Muscle of leg (tissue), 11 donors: ENCODE results near the gene SNAI1. TPM values are rescaled to one million over a fixed set of nuclear protein-coding genes. Genes with fewer than 3 reads are reported as not detected.
"Not testable (repeated sequence)": the region's sequence is repeated elsewhere in the genome, so short reads cannot be mapped to it uniquely, and the experiment has no call there.

Experiments
- DNase-seq: peaks from one replicate; pipeline ENCODE4 v3.0.0; 2013
- H3K27ac ChIP-seq: one replicate; pipeline ENCODE4 v1.5.1; 2013; ENCODE audit warnings: mild to moderate bottlenecking, low read length, control low read depth
- H3K27me3 ChIP-seq: one replicate; pipeline ENCODE4 v1.6.1; 2013; ENCODE audit warnings: low read length; ENCODE audit not compliant: control insufficient read depth, insufficient read depth
- H3K36me3 ChIP-seq: one replicate; pipeline ENCODE4 v1.6.1; 2013; ENCODE audit warnings: low read length; ENCODE audit not compliant: control insufficient read depth, insufficient read depth
- H3K4me1 ChIP-seq: one replicate; pipeline ENCODE4 v1.6.1; 2013; ENCODE audit warnings: low read length; ENCODE audit not compliant: control insufficient read depth, insufficient read depth
- H3K4me3 ChIP-seq: one replicate; pipeline ENCODE4 v1.5.1; 2013; ENCODE audit warnings: low read length, control low read depth
- H3K9me3 ChIP-seq: replicated peaks from 2 replicates; pipeline ENCODE4 v1.6.1; 2013; ENCODE audit warnings: low read depth, low read length; ENCODE audit not compliant: control insufficient read depth
- WGBS: methylation state at CpG from one replicate; pipeline ENCODE4 v1.1.5; 2013; ENCODE audit warnings: missing lambda C conversion rate; ENCODE audit not compliant: insufficient coverage; 5-methylcytosine and 5-hydroxymethylcytosine counted together
- polyA plus RNA-seq, 8 donors: library from polyadenylated mRNA; unstranded; fragments of 120-200 nt; gene quantifications; one replicate each; pipeline versions ENCODE4 v1.2.1 to v1.2.3, GENCODE V29; 2013; ENCODE audit warnings: inconsistent platforms in 1 of 8, low replicate concordance in 1 of 8; ENCODE audit not compliant: insufficient read length in 8 of 8, insufficient read depth in 1 of 8
- total RNA-seq: library from RNA; stranded (reverse); fragments of 120-200 nt; gene quantifications from one replicate; pipeline ENCODE4 v1.2.4, GENCODE V29; 2013

The SNAI1 gene
- total and polyA plus RNA-seq, 9 donors = 3.8 to 14.4 (median 10.9) TPM

DNA sequence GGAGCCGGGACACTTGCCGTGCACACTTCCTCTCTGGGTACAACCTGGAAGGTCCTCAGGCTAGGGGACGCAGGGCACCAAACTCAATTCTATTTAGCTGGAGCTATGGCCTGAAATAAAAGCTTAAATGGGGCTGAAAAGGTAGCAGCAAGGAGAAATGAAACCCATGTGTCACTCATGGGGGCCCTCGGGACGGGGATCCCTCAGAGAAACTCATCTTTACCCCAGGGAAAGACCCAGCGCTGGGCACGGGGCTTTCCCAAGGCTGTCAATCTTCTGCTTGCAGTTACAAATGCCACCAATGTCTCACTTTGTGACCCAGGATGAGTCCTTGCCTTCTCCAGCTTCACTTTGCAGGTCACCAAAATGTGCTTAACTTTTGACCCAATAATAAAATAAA is 16.5 kb downstream of the SNAI1 start:
- Histone ChIP-seq H3K27ac (no peak overlapping the region), H3K4me1 (peaks cover 5% of the 10 kb centered on the region), H3K4me3 (no peak overlapping the region), H3K27me3 (peaks cover 2% of the 10 kb centered on the region), H3K9me3 (no peaks in the 10 kb centered on the region), H3K36me3 (no peaks in the 10 kb centered on the region)
- DNase-seq = no peak
- 54% methylated on average over 7 of the region's 7 CpGs for WGBS

DNA sequence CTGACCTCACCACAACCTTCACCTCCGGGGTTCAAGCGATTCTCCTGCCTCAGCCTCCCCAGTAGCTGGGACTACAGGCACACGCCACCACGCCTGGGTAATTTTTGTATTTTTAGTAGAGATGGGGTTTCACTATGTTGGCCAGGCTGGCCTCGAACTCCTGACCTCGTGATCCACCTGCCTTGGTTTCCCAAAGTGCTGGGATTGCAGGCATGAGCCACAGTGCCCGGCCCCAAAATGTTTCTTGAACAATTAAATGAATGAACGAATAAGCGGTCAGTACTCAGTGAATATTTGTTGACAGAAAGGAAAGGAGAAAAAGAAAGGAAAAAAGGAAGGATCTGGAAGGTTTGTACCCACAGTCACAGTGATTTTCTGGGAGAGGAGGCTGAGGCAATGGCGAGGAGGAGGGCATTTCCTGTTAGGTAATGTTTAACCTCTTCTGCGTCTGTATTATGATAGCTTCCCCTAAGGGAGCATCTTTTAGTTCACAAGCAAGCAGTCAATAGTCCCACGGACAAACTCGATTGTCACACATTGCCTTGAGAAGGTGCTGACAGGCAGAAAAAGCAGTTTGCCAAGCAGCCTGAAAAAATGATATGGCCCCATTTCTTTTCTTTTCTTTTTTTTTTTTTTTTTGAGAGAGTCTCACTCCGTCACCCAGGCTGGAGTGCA is 17.9 kb downstream of the SNAI1 start:
- WGBS = 59% methylated on average over 4 of the region's 14 CpGs
- not testable (repeated sequence) for H3K36me3 ChIP-seq, H3K27ac ChIP-seq, DNase-seq, H3K27me3 ChIP-seq, H3K9me3 ChIP-seq, H3K4me3 ChIP-seq, H3K4me1 ChIP-seq

DNA sequence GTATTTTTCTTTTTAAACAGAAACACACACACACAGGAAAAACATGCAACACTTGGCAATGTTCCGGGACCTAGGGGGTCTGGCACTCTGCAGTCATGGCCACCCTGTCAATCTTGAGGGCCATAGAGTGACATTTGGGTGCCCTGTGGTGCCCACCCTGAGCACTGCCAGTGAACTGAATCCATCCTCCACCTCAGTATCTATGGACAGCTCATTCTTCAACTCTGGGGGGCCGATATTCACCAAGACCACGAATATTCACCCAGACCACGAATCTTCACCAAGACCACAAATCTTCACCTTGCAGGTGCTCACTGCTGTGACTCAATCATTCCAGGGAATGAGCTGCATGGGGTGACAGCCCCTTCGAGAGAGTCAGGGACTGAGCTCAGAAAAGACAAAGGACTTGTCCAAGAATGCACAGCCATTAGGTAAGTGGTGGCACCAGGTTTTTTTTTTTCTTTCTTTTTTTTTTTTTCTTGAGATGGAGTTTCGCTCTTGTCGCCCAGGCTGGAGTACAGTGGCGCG is 19.1 kb downstream of the SNAI1 start:
- Histone ChIP-seq H3K27me3 (peaks cover 5% of the 10 kb centered on the region), H3K4me1 (peaks cover 10% of the 10 kb centered on the region), H3K9me3 (no peaks in the 10 kb centered on the region), H3K27ac (no peak overlapping the region), H3K4me3 (no peak overlapping the region), H3K36me3 (no peaks in the 10 kb centered on the region)
- DNase-seq = no peak
- WGBS = 96% methylated on average over 3 of the region's 9 CpGs

DNA sequence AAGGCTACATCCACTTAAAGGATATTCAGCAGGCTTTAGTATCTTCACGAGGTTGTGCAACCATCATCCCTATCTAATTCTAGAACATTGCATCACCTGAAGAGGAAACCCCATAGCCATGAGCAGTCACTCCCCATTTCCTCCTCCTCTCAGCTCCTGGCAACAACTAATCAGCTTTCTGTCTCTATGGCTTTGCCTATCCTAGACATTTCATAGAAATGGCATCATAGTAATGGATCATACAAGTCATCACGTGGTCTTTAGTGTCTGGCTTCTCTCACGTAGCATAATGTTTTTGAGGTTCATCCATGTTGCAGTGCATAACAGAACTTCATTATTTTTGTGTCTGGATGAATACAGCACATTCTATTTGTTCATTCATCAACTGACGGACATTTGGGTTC is 20.5 kb downstream of the SNAI1 start:
- Histone ChIP-seq H3K4me3 (no peak overlapping the region), H3K36me3 (no peaks in the 10 kb centered on the region), H3K27ac (no peak overlapping the region), H3K9me3 (no peaks in the 10 kb centered on the region), H3K4me1 (peaks cover 10% of the 10 kb centered on the region), H3K27me3 (peaks cover 3% of the 10 kb centered on the region)
- 55% methylated on average over 1 of the region's 4 CpGs for WGBS
- DNase-seq = no peak

DNA sequence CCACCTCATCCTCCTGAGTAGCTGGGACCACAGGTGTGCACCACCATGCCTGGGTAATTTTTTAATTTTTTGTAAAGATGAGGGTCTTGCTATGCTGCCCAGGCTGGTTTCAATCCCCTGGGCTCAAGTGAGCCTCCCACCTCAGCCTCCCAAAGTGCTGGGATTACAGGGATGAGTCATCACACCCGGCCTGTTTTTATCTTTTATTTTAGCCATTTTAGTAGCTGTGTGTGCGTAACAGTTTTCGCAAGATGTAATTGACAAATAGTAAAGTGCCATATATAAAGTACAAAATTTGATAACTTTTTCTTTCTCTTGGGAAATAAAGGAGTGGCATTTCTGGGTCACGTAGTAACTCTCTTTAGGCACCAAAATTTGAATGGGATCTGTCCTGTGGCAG is 21.4 kb downstream of the SNAI1 start:
- Histone ChIP-seq H3K9me3 (no peaks in the 10 kb centered on the region), H3K4me3 (no peak overlapping the region), H3K36me3 (no peaks in the 10 kb centered on the region), H3K27ac (no peak overlapping the region), H3K4me1 (peaks cover 11% of the 10 kb centered on the region), H3K27me3 (peaks cover 3% of the 10 kb centered on the region)
- WGBS = no CpG with 5 or more reads among the region's 4 CpGs
- no peak for DNase-seq

DNA sequence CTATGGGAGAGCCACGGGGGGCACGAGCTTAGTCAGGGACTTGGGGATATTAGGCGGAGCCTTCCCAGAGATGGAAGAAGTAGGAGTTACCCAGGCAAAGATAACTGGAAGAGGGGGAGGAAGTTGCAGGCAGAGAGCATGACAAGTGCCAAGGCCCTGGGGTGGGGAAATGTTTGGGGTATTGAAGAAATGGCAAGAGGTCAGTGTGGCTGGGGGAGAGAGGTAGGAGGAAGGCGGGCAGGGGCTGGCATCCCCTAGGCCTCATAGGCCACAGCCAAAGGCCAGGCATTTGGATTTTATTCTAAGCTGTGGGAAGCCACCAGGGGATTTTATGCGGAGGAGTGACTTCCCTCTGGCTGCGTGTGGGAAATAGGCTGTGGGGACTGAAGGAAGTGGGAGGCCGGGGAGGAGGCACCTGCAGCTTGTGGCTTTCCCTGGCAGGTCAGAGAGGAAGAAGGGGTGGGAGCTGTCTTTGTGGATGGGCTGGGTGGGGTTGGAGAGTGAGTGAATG is 22.7 kb downstream of the SNAI1 start:
- Histone ChIP-seq H3K4me1 (peaks cover 20% of the 10 kb centered on the region), H3K9me3 (no peaks in the 10 kb centered on the region), H3K27ac (peak overlapping the region; percentile 42), H3K27me3 (peaks cover 4% of the 10 kb centered on the region), H3K4me3 (no peak overlapping the region), H3K36me3 (no peaks in the 10 kb centered on the region)
- WGBS = 56% methylated on average over 7 of the region's 7 CpGs
- no peak for DNase-seq

DNA sequence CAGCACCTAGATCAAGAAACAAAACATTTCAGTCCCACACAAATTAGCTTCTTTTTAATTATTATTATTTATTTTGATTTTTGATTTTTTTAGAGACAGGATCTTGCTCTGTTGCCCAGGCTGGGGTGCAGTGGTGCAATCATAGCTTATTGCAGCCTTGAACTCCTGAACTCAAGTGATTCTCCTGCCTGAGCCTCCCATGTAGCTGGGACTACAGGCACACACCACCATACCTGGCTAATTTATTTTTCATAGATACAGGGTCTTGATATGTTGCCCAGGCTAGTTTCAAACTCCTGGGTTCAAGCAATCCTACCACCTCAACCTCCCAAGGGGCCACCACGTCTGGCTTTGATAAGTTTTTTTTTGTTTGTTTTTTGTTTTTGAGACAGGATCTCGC is 24.6 kb downstream of the SNAI1 start:
- no peaks in the 10 kb centered on the region for H3K36me3 ChIP-seq
- 100% methylated on average over 1 of the region's 2 CpGs for WGBS
- H3K4me3 ChIP-seq = no peak overlapping the region
- peaks cover 6% of the 10 kb centered on the region for H3K27me3 ChIP-seq
- no peak overlapping the region for H3K27ac ChIP-seq
- H3K9me3 ChIP-seq = no peaks in the 10 kb centered on the region
- H3K4me1 ChIP-seq = peaks cover 27% of the 10 kb centered on the region
- DNase-seq = no peak

DNA sequence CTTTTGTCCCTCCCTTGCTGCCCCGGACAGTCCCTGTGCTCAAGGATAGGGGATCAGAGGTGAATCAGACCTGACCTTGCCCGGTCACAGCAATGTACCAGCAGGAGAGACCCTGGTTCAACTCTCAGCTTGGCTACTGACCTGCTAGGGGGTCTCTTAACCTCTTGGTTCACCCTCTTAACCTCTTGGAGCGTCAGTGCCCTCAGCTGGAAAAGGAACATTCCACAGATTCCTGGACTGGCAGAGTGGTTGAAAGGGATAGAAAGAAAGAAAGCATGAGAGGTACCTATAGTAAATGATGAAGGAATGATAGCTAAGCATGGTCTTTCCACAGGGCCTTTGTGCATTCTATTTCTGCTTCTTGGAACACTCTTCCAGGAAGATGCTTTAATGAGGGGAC is 25.2 kb downstream of the SNAI1 start:
- Histone ChIP-seq H3K36me3 (no peaks in the 10 kb centered on the region), H3K27me3 (peaks cover 6% of the 10 kb centered on the region), H3K4me1 (peaks cover 28% of the 10 kb centered on the region), H3K27ac (no peak overlapping the region), H3K4me3 (no peak overlapping the region), H3K9me3 (no peaks in the 10 kb centered on the region)
- 80% methylated on average over 2 of the region's 3 CpGs for WGBS
- no peak for DNase-seq

DNA sequence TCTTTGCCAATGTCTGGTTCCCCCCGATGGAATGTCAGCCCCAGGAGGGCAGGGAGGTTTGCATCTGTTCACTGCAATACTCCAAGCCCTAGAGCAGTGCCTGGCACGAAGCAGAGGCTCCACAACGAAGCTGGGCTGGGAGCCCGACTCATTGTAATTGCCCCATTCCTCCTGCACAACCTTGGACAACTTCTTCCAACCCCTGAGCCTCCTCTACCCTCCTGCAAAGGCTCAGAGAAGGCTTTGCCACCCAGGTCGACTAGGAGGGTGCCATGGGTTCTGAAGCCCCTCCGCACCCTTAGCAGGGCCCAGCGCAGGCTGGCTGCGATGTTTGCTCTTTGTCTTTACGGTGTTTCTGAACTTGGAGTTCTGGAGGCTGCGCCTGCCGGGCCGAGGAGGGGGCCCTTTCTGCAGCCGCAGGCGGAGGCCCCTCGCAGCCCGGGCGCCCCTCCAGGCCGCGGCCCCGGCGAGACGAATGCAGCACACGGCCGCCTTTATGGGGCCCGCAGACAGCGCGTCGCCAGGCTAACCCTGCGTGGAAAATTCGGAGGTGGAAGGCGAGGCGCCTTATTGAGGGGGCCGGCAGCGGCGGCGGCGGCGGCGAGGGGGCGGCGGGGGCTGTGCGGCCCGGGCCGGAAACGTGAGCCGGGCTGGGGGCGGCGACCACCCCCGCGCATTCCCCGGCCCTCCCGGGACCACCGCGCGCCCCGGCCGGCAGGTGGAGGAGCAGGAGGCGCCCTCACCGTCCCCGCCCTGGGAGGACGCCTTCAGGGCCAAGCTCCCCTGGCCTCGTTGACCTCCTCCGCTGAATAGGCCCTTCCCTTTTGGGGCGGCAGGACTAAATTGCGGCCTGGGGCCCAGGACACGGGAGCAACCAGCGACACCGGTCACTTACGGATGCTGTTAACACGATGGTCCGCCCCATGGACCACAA is 27.0 kb downstream of the SNAI1 start:
- H3K4me3 ChIP-seq = no peak overlapping the region
- H3K4me1 ChIP-seq = peaks cover 36% of the 10 kb centered on the region
- peaks cover 6% of the 10 kb centered on the region for H3K27me3 ChIP-seq
- DNase-seq = no peak
- no peaks in the 10 kb centered on the region for H3K9me3 ChIP-seq
- H3K27ac ChIP-seq = no peak overlapping the region
- no peaks in the 10 kb centered on the region for H3K36me3 ChIP-seq
- 9% methylated on average over 68 of the region's 71 CpGs for WGBS

DNA sequence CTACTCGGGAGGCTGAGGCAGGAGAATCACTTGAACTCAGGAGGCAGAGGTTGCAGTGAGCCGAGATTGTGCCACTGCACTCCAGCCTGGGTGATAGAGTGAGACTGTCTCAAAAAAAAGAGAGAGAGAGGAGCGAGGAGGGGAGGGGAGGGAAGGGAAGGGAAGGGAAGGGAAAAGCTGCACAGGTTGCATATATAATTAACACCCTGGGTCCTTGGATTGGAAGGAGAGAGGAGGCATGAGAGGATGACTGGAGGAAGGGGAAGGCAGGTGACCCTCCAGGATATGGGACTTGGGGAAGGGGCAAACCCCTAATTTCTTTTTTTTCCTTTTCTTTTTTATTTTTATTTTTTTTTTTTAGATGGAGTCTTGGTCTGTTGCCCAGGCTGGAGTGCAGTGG is 28.8 kb downstream of the SNAI1 start:
- 100% methylated on average over 1 of the region's 3 CpGs for WGBS
- H3K27me3 ChIP-seq, H3K9me3 ChIP-seq, H3K4me3 ChIP-seq, H3K27ac ChIP-seq, H3K36me3 ChIP-seq, DNase-seq: not testable (repeated sequence)
- peaks cover 43% of the 10 kb centered on the region for H3K4me1 ChIP-seq
